Activated effector memory CD4-positive, alpha-beta T cell treated with Interleukin-2 at 50 U/mL for 16 hours (primary cell): Measurements from ENCODE around the gene AHRR.
"Not testable (repeated sequence)": the region's sequence is repeated elsewhere in the genome, so short reads cannot be mapped to it uniquely, and the experiment has no call there.

ENCODE experiments used
- DNase-seq: peaks from one replicate; pipeline ENCODE4 v3.0.0-alpha.2; 2020

The AHRR gene

GRCh38 chr5:380701-381309 is 59.3 kb downstream of the AHRR start:
- DNase-seq: no peak

- no peak for DNase-seq
These were observed 61.6 kb downstream of the AHRR start for GRCh38 chr5:383066-383465.

- no peak for DNase-seq
These were observed 62.1 kb downstream of the AHRR start for GRCh38 chr5:383621-384020.

- DNase-seq: not testable (repeated sequence)
These were observed 63.1 kb downstream of the AHRR start for GRCh38 chr5:384576-384975.

GRCh38 chr5:385321-385720 is 63.8 kb downstream of the AHRR start:
- DNase-seq: no peak

GRCh38 chr5:386432-387341 is 65.2 kb downstream of the AHRR start:
- DNase-seq: no peak

GRCh38 chr5:387491-388265 is 66.2 kb downstream of the AHRR start:
- DNase-seq: no peak

GRCh38 chr5:388266-389196 is 67.0 kb downstream of the AHRR start:
- DNase-seq: no peak

GRCh38 chr5:389197-389821 is 67.8 kb downstream of the AHRR start:
- DNase-seq: no peak

GRCh38 chr5:389891-390622 is 68.5 kb downstream of the AHRR start:
- DNase-seq: no peak

- DNase-seq: no peak
These were observed 69.3 kb downstream of the AHRR start for GRCh38 chr5:390623-391491.

- DNase-seq: peak; percentile 57
These were observed 71.0 kb downstream of the AHRR start for GRCh38 chr5:392431-392988.

- no peak for DNase-seq
These were observed 72.3 kb downstream of the AHRR start for GRCh38 chr5:393846-394275.

- no peak for DNase-seq
These were observed 73.2 kb downstream of the AHRR start for GRCh38 chr5:394671-395155.

- DNase-seq: no peak
These were observed 73.8 kb downstream of the AHRR start for GRCh38 chr5:395156-395920.

- DNase-seq: no peak
These were observed 74.5 kb downstream of the AHRR start for GRCh38 chr5:395921-396530.

GRCh38 chr5:396531-396961 is 75.0 kb downstream of the AHRR start:
- no peak for DNase-seq

- not testable (repeated sequence) for DNase-seq
These were observed 76.6 kb downstream of the AHRR start for GRCh38 chr5:398141-398474.
